GM12878 (cell line): ENCODE data around the gene FABP7. TPM values are rescaled to one million over a fixed set of nuclear protein-coding genes. Genes with fewer than 3 reads are reported as not detected.

ENCODE experiments used
- polyA plus RNA-seq, 11 experiments: library from polyadenylated mRNA; depleted of rRNA in 4 of 11; unstranded in 6 of 11; stranded (reverse) in 5 of 11; fragments of >200 nt; fragmentation: Nextera tagmentation in 4 of 11; fragmentation: Illumina TruSeq in 1 of 11; extraction: Ambion mirVana in 4 of 11; extraction: Trizol in 1 of 11; gene quantifications; 1 replicate in 1 of 11; 2 replicates in 10 of 11; pipeline versions ENCODE4 v1.2.1 to v1.2.3, GENCODE V29; 2011 to 2016; ENCODE audit warnings: inconsistent platforms in 2 of 11, missing spikeins in 2 of 11, low read depth in 1 of 11
- small RNA-seq: library from RNA; depleted of rRNA; stranded (forward); fragments of <200 nt; gene quantifications from one replicate; pipeline ENCODE3, GENCODE V24; 2014
- total RNA-seq, 4 experiments: library from RNA; depleted of rRNA in 3 of 4; stranded (reverse); fragments of >200 nt in 3 of 4; fragmentation: Illumina TruSeq in 1 of 4; extraction: Trizol in 1 of 4; gene quantifications; 2 replicates each; pipeline versions ENCODE4 v1.2.1 to v1.2.3, GENCODE V29; 2013 to 2021

Gene FABP7
- total and polyA plus RNA-seq, 10 of the 15 experiments (the other 5 are each of a cell fraction or from before 2014, with no cell fraction given), result not detected

Small RNAs within 50 kb of the gene (small RNA-seq; reads per million reads assigned to genes)
- gene RN7SL564P, result not detected

Other genes starting within 250 kb of the FABP7 start
- gene PKIB, start 169.3 kb upstream of the FABP7 start, total RNA-seq (2014; rRNA removed), result 0.51 and 1.1 TPM in 2 replicates
- 0.88 and 0.94 TPM in 2 replicates for gene PKIB, start 169.3 kb upstream of the FABP7 start, total RNA-seq (2014; rRNA removed; fragmentation: Illumina TruSeq; extraction: Trizol)
- gene PKIB, start 169.3 kb upstream of the FABP7 start, total RNA-seq (2021), result 0.19 and 0.74 TPM in 2 replicates
- gene PKIB, start 169.3 kb upstream of the FABP7 start, polyA plus RNA-seq (2011; rRNA removed), result 1.6 and 1.8 TPM in 2 replicates
- 0.87 TPM in 1 of 2 replicates, not detected in the other for gene PKIB, start 169.3 kb upstream of the FABP7 start, polyA plus RNA-seq (2014; fragmentation: Illumina TruSeq; extraction: Trizol)
- 1 to 10 TPM in 1 of 2 experiments, under 1 TPM in 1; 0.97 to 1.8 TPM for gene PKIB, start 169.3 kb upstream of the FABP7 start, polyA plus RNA-seq (2014; fragmentation: Nextera tagmentation; extraction: Ambion mirVana)
- 0.20 and 0.49 TPM in 2 replicates for gene PKIB, start 169.3 kb upstream of the FABP7 start, polyA plus RNA-seq (2014; rRNA removed)
- gene PKIB, start 169.3 kb upstream of the FABP7 start, polyA plus RNA-seq (2016; fragmentation: Nextera tagmentation; extraction: Ambion mirVana), result under 1 TPM; 0.82 to 0.87 TPM
- gene SMPDL3A, start 9.5 kb downstream of the FABP7 start, total RNA-seq (2014; rRNA removed), result 0.05 and 0.06 TPM in 2 replicates
- 0.09 and 0.18 TPM in 2 replicates for gene SMPDL3A, start 9.5 kb downstream of the FABP7 start, total RNA-seq (2014; rRNA removed; fragmentation: Illumina TruSeq; extraction: Trizol)
- 0.13 TPM in 1 of 2 replicates, not detected in the other for gene SMPDL3A, start 9.5 kb downstream of the FABP7 start, total RNA-seq (2021)
- gene SMPDL3A, start 9.5 kb downstream of the FABP7 start, polyA plus RNA-seq (2011; rRNA removed), result 0.91 and 1.3 TPM in 2 replicates
- 0.09 and 0.25 TPM in 2 replicates for gene SMPDL3A, start 9.5 kb downstream of the FABP7 start, polyA plus RNA-seq (2014; fragmentation: Illumina TruSeq; extraction: Trizol)
- gene SMPDL3A, start 9.5 kb downstream of the FABP7 start, polyA plus RNA-seq (2014; fragmentation: Nextera tagmentation; extraction: Ambion mirVana), result under 1 TPM; 0.05 to 0.07 TPM
- 0.05 and 0.22 TPM in 2 replicates for gene SMPDL3A, start 9.5 kb downstream of the FABP7 start, polyA plus RNA-seq (2014; rRNA removed)
- gene SMPDL3A, start 9.5 kb downstream of the FABP7 start, polyA plus RNA-seq (2016; fragmentation: Nextera tagmentation; extraction: Ambion mirVana), result not detected
- gene CLVS2, start 216.5 kb downstream of the FABP7 start, total RNA-seq (2014; rRNA removed), result 0.11 TPM in 1 of 2 replicates, not detected in the other
- not detected in 2 replicates for gene CLVS2, start 216.5 kb downstream of the FABP7 start, total RNA-seq (2014; rRNA removed; fragmentation: Illumina TruSeq; extraction: Trizol)
- gene CLVS2, start 216.5 kb downstream of the FABP7 start, total RNA-seq (2021), result not detected in 2 replicates
- not detected in 2 replicates for gene CLVS2, start 216.5 kb downstream of the FABP7 start, polyA plus RNA-seq (2011; rRNA removed)
- not detected in 2 replicates for gene CLVS2, start 216.5 kb downstream of the FABP7 start, polyA plus RNA-seq (2014; fragmentation: Illumina TruSeq; extraction: Trizol)
- gene CLVS2, start 216.5 kb downstream of the FABP7 start, polyA plus RNA-seq (2014; fragmentation: Nextera tagmentation; extraction: Ambion mirVana), result not detected
- not detected in 2 replicates for gene CLVS2, start 216.5 kb downstream of the FABP7 start, polyA plus RNA-seq (2014; rRNA removed)
- gene CLVS2, start 216.5 kb downstream of the FABP7 start, polyA plus RNA-seq (2016; fragmentation: Nextera tagmentation; extraction: Ambion mirVana), result not detected